ENCODE data around the gene LRP2BP. TPM values are rescaled to one million over a fixed set of nuclear protein-coding genes. Genes with fewer than 3 reads are reported as not detected.
A peak's percentile ranks its signal among the peaks of the same experiment; 100 is the strongest.

LRP2BP gene
- total RNA-seq, 1 donor from 2014 or later: 0.72 TPM

DNA sequence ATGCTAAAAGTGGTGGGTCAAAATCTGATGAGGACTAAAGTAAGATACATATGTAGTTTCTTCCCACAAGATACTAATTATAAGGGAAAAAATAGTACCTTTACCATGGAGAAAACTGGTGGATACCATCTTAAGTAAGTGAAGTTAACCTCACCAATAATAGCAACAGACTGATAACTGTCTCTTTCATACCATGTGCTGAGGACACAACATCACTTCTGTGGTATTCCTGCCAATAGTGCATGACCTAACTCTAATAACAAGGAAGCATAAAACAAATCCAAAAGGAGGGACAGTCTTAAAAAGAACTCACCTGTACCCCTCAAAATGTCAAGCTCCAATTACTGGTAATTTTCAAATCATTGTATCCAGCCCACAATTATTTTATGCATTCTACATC, 21.2 kb upstream of the LRP2BP start:
- Histone ChIP-seq H3K4me1 (peaks cover 6% of the 10 kb centered on the region), H3K4me3 (no peak overlapping the region), H3K27ac (no peak overlapping the region), H3K36me3 (peaks cover 76% of the 10 kb centered on the region), H3K9me3 (no peaks in the 10 kb centered on the region), H3K27me3 (no peaks in the 10 kb centered on the region)
- DNase-seq (no peak), ATAC-seq (no peak)
- intact Hi-C loops (cut with DNase I): no loop called here
- TF ChIP-seq, protein P1, sequence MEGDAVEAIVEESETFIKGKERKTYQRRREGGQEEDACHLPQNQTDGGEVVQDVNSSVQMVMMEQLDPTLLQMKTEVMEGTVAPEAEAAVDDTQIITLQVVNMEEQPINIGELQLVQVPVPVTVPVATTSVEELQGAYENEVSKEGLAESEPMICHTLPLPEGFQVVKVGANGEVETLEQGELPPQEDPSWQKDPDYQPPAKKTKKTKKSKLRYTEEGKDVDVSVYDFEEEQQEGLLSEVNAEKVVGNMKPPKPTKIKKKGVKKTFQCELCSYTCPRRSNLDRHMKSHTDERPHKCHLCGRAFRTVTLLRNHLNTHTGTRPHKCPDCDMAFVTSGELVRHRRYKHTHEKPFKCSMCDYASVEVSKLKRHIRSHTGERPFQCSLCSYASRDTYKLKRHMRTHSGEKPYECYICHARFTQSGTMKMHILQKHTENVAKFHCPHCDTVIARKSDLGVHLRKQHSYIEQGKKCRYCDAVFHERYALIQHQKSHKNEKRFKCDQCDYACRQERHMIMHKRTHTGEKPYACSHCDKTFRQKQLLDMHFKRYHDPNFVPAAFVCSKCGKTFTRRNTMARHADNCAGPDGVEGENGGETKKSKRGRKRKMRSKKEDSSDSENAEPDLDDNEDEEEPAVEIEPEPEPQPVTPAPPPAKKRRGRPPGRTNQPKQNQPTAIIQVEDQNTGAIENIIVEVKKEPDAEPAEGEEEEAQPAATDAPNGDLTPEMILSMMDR (IDR thresholded peaks at IDR 0.05): no peak

DNA sequence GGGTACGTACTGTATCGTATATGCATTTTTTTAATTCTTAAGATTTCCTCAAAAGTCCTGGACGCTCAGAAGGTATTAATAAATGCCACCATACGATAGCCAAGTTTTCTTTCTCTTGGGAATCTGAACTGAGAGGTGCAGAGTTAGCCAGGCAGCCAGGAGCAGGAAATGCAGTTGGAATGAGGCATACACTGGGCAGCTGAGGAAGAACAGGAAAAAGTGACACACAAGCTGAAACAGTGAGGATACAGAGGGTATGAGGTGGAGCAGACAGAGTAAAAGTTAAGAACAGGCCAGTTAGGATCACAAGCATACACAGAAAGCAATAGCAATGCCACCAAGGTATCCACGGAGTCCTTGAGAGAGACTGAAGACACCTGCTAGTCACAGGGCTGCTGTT, 16.7 kb upstream of the LRP2BP start:
- H3K36me3 ChIP-seq: peaks cover 73% of the 10 kb centered on the region
- no peak overlapping the region for H3K27ac ChIP-seq
- no peak for DNase-seq

DNA sequence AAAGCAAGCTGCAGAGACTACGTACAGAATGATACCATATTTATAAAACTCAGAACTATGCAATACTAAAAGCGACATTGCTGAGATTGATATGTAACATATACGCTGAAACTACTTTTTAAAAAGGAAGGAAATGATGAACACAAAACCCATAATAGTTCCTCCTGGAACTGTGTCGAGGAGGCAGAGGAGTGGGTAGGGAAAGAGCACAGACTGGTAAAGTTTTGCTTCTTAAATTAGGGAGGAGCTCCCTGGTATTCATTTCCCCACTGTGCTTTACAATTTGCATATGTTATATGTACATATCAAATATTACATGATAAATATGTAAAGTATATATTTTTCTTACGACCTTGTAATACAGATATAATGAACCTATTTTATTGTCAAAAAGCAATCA, 16.1 kb upstream of the LRP2BP start:
- H3K27ac ChIP-seq: no peak overlapping the region
- H3K4me3 ChIP-seq: no peak overlapping the region
- intact Hi-C loops (cut with DNase I): no loop called here
- no peaks in the 10 kb centered on the region for H3K27me3 ChIP-seq
- no peaks in the 10 kb centered on the region for H3K9me3 ChIP-seq
- peaks cover 68% of the 10 kb centered on the region for H3K36me3 ChIP-seq
- TF ChIP-seq, protein P1 (IDR thresholded peaks at IDR 0.05): no peak
- no peak for DNase-seq
- H3K4me1 ChIP-seq: no peaks in the 10 kb centered on the region
- peak; percentile 36 for ATAC-seq

More for the DNA sequence above, 16.7 kb upstream of the LRP2BP start:
- no peaks in the 10 kb centered on the region for H3K4me1 ChIP-seq
- no peaks in the 10 kb centered on the region for H3K9me3 ChIP-seq
- ATAC-seq: no peak
- TF ChIP-seq, protein P1 (IDR thresholded peaks at IDR 0.05): no peak
- H3K4me3 ChIP-seq: no peak overlapping the region
- intact Hi-C loops (cut with DNase I): no loop called here
- H3K27me3 ChIP-seq: no peaks in the 10 kb centered on the region

DNA sequence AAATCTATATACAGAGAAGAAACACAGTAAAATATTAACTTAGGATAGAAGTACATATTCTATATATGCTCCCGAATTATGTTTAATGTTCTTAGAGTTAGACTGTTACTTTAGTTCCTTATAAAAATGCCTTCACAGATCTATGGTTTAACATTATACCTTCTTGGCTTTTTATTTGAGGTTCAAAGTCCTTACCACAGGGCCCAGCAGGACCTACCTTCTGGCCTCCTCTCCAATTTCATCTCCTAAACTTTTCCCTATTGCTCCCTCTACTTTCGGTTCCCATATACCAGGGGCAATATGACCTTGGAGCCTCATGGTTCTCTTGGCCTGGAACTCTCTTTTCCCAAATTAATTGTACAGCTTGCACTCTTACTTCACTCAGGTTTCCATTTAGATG, 12.7 kb upstream of the LRP2BP start:
- Histone ChIP-seq H3K27me3 (no peaks in the 10 kb centered on the region), H3K36me3 (peaks cover 52% of the 10 kb centered on the region), H3K27ac (no peak overlapping the region), H3K4me1 (no peaks in the 10 kb centered on the region), H3K4me3 (no peak overlapping the region), H3K9me3 (no peaks in the 10 kb centered on the region)
- no peak for ATAC-seq
- no peak for DNase-seq
- TF ChIP-seq, protein P1 (IDR thresholded peaks at IDR 0.05): no peak
- intact Hi-C loops (cut with DNase I): no loop called here

DNA sequence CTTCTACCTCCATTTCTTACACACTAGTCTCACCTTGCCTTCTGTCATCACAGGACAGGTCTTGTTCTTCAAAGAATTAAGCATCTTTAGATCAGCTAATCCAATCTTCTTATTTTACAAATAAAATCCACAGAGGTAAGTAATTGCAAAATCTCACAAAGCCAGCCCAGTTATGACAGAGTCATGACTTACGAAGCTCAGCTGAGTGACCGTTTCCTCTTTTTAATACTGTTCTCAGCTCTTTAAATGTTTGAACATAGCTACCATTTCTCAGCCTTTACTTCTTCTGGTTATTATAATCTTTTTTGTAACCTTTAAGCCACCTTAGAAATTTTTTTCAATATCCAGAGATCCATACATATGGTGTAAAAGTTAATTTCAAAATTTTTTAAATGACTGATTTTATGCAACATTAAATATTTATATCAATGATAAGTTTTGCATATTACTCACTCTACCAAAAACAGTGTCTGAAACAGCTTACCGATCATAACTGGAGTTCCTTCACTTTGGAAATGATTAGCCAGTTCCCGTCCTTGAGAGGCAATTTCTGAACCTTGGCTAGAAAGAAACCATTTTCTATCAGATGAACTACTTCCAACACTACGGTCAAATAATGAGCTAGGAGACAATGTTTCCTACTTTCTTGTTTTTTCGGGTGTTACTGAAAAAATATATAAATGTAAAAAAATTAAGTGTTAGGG, 9.7 kb upstream of the LRP2BP start:
- no peak overlapping the region for H3K4me3 ChIP-seq
- no peak overlapping the region for H3K27ac ChIP-seq
- DNase-seq: no peak
- no peaks in the 10 kb centered on the region for H3K27me3 ChIP-seq
- intact Hi-C loops (cut with DNase I): no loop called here
- TF ChIP-seq, protein P1 (IDR thresholded peaks at IDR 0.05): no peak
- H3K36me3 ChIP-seq: peaks cover 67% of the 10 kb centered on the region
- ATAC-seq: no peak
- no peaks in the 10 kb centered on the region for H3K9me3 ChIP-seq
- H3K4me1 ChIP-seq: no peaks in the 10 kb centered on the region

DNA sequence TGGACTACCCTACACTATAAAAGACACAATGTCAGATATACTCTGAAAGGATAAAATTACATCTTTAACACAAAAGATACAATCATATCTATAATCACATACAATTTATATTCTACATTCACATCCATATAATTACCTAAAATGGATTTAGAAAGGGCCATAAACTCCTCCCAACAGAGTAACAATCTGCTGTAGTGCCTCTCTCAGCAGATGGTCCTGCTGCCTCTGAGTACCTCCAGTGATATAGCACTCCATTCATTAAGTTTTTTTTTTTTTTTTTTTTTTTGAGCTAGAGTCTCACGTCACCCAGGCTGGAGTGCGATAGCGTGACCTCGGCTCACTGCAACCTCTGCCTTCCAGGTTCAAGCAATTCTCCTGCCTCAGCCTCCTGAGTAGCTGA, 8.3 kb upstream of the LRP2BP start:
- no peak overlapping the region for H3K27ac ChIP-seq
- intact Hi-C loops (cut with DNase I): no loop called here
- H3K9me3 ChIP-seq: no peaks in the 10 kb centered on the region
- no peaks in the 10 kb centered on the region for H3K4me1 ChIP-seq
- DNase-seq: no peak
- TF ChIP-seq, protein P1 (IDR thresholded peaks at IDR 0.05): no peak
- H3K27me3 ChIP-seq: no peaks in the 10 kb centered on the region
- ATAC-seq: no peak
- peaks cover 71% of the 10 kb centered on the region for H3K36me3 ChIP-seq
- no peak overlapping the region for H3K4me3 ChIP-seq
